OCI-M1 (cell line): ENCODE measurements around the gene WNT9A.

Experiments used
- DNase-seq: peaks from one replicate; lab custom pipeline; 2025; lab: John Stamatoyannopoulos, UW

WNT9A gene

GRCh38 chr1:227924168-227924832 is 23.4 kb downstream of the WNT9A start:
- no peak for DNase-seq

DNA sequence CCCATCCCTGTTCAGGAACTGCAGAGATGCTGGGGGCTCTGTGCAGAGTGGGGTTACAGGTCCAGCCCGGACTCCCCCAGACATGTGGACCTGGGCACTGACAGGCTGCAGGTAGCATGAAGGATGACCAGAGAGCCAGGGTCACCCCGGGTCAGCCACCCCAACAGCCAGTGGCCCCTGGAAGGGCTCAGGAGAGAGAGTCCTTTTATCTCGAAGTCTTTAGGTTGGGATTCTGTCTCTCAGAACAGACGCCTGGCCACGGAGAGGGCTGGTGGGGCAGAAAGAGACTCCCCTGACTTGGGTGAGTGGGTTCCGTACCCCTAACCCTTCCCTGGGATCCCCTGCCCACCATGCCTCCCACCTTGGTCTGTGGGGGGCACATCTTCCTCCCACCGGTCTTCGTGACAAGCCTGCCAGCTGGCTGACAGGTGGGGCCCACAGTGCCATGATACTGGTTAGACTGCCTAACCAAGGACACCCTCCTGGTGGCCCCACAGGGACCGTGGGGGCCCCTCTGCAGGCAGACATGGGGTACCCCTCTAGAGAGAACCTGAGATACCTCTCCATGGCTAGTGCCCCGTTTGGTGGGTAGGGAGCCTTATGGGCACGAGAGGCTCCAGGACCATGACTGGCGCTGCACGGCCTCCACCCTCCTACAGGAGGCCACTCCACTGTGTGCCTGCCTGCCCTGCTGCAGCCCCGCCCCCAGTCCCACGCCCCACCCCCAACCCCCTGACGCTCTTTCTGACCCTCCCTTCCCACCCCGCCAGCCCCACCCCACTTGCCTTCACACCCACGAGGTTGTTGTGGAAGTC is 24.2 kb downstream of the WNT9A start:
- no peak for DNase-seq

GRCh38 chr1:227922501-227923352 is 25.0 kb downstream of the WNT9A start:
- no peak for DNase-seq

DNA sequence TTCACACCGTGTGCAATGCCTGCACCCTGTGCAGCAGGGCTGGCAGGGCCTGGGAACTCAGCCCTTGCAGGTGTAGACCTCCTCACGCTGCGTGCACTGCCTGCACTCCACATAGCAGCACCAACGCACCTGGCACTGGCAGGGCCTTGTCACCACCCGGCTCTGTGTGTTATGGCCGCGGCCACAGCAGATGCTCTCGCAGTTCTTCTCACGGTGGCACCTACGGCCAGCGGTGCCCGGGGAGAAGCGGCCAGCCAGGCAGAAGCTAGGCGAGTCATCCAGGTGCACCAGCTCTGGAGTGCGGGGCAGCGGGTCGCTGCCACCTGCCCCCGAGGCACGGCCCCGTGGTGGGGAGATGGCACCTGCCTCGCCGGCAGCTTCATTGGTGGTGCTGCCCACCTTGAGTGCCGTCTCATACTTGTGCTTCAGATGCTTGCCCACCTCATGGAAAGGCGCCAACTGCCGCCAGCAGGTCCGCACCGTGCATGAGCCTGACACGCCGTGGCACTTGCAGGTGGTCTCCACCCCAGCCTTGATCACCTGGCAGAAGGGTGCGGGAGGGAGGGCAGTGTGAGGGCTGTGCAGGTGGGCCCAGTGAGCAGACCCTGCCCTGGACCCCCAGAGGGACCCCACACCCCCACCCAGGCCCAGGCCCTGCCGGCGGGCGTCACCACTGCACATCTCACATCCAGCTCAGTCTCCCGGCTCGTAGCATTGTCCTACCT is 26.1 kb downstream of the WNT9A start:
- DNase-seq = no peak

DNA sequence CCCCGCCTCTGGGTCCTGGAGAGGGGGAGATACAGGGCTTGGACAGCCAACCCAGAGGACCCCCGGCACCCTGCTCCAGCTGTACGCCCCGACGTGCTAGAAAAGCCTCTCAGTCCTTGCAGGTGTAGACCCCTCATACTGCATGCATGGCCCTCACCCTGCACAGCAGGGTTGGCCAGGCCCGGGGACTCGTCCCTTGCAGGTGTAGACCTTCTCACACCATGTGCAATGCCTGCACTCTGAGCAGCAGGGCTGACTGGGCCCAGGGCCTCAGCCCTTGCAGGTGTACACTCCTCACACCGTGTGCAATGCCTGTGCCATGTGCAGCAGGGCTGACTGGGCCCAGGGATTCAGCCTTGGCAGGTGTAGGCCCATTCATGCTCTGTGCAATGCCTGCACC is 26.8 kb downstream of the WNT9A start:
- DNase-seq = no peak

DNA sequence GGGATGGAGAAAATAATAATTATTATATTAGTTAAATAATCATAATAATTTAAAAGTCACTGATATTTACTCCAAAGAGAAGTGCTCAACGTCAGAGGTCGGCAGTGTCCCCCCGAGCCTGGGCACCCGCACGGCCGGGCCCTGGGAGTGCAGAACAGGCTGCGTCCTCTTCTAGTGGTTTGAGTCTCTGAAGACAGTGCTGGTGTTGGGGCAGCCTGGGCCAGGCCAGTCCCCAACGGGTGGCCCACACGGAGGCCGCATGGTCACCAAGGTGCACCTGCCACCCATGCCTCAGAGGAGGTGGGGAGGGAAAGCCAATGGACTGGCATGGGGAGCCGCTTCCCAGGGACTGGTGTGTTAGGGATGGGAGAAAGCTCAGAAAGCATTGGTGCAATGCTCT is 27.3 kb downstream of the WNT9A start:
- DNase-seq = no peak

DNA sequence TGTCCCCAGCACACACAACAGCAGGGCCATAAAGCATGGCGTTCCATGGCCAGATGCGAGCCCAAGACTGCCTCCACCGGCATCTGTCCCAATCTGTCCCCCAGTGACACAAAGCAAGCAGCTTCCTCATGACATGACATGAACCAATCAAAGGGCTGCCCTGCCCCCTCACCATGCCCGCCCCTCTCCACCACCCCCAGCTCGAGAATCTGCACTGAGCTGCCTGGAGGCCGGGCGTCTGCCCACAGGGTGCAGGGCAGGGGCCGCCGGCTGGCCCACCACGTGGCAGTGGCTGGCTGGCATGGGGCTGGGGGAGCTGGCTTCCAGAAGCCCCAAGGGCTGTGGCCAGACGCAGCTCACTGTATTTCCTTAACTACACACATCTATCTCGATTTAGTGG is 27.8 kb downstream of the WNT9A start:
- DNase-seq = peak; percentile 60

DNA sequence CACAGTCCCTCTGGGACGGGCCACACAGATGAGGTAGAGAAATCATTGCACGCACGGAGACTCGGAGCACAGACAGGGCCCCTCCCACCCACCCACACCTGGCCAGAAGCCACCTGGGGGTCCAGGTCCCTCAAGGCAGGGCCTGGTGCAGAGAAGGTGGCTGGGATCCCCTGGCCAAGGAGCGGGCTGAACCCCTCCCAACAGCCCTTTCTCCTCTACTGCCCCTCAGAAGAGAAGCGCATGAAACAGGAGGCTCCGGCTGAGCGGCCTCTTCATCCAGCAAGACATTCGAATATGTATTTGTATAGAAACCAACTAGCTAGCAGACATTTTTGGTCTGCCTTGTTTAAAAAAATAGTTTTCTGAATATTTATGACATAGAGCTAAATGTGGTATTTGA is 29.0 kb downstream of the WNT9A start:
- no peak for DNase-seq

DNA sequence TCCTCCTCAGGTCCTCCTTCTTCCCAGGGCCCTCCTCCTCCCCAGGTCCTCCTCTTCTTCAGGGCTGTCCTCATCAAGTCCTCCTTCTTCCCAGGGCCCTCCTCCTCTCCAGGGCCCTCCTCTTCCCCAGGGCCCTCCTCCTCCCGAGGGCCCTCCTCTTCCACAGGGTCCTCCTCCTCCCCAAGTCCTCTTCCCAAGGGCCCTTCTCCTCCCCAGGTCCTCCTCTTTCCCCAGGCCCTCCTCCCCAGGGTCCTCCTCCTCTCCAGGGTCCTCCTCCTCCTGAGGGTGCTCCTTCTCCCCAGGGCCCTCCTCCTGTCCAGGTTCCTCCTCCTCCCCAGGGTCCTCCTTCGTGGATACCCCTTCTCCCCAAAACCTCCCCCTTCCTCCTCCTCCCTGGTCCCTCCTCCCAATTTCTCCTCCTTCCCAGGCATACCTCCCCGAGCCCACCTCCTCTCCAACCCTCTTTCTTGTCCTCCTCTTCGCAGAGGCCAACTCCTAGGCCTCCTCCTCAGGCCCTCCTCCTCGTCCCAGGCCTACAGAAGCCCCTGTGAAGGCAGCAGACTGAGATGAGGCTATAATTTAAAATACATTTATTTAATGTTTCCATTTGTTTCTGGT is 29.5 kb downstream of the WNT9A start:
- DNase-seq = no peak

GRCh38 chr1:227917081-227917950 is 30.4 kb downstream of the WNT9A start:
- no peak for DNase-seq

- no peak for DNase-seq
Observed at GRCh38 chr1:227916655-227917054, 31.1 kb downstream of the WNT9A start.

DNA sequence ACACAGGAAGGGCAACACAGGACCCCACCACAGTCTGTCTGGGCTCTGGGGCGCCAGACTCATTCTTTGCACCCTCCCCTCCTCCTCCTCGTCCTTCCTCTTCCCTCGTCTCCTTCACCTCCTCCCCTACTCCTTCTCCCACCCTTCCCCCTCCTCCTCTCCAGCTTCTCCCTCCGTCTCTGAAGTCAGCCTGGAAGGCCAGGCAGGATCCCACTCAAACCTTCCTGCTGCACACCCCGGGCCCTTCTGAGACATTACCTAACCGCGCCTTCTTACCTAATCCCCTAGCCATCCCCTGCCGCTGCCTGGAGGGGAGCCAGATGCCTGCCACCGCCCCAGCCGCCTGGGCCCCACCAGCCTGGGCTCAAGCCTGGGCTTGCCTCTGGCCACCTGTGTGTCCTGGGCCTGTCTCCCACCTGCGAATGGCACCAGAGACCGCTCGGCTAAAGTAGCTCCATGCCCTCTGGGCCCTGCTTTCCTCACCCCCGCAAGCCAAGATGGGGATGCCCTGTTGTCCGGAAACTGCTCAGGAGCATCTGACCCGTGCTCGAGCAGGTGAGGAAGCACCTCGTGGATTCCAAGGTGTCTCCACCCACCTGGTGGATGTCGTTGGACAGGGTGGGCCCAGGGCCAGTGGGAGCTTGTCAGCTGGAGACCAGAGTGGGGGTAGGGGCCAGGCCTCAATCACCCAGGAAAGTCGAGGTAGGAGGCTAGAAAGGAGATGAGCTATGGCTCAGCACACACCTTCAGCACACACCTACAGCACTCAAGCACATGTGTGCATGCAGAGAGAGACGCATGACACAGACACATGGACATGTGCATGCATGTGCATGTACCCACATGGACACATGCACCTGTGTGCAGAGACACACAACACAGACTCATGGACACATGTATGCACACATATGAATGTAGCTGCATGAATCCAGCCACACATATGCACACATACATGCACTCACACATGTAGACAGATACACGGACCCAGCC is 31.9 kb downstream of the WNT9A start:
- no peak for DNase-seq

DNA sequence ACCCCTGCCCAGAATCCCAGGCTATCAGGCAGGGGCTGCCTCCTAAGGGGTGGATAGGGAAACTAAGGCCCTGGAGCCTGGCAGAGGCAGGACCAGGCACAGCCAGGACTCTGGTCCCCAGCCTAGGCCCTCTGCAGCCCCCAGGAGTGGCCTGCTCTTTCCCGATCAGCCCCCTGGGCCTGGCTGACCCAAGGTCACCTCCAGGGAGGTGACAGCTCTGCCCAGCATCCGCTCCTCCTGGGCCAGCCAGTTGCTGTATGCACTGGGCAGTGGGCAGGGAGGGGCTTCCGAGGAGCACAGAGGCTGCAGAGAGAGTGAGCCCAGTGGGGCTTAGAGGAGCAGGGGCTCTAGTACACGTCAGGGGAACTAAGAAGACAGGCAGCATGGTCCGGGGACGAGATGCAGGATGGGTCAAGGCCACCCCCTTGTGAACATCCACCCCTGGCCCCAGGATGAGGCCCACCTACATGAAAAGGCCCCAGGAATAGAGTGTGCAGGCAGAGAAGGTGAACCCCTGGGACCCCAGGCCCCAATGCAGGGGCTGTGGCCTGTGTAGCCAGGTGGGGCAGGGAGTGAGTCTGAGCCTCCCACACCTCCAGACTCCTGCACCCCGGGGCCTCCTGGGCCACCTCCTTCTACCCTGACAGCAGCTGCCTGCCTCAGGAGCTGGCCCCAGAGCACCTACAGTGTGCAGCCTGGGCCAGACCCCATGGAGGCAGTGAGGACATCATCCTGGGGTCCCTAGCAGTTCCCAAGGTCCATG is 32.8 kb downstream of the WNT9A start:
- no peak for DNase-seq

DNA sequence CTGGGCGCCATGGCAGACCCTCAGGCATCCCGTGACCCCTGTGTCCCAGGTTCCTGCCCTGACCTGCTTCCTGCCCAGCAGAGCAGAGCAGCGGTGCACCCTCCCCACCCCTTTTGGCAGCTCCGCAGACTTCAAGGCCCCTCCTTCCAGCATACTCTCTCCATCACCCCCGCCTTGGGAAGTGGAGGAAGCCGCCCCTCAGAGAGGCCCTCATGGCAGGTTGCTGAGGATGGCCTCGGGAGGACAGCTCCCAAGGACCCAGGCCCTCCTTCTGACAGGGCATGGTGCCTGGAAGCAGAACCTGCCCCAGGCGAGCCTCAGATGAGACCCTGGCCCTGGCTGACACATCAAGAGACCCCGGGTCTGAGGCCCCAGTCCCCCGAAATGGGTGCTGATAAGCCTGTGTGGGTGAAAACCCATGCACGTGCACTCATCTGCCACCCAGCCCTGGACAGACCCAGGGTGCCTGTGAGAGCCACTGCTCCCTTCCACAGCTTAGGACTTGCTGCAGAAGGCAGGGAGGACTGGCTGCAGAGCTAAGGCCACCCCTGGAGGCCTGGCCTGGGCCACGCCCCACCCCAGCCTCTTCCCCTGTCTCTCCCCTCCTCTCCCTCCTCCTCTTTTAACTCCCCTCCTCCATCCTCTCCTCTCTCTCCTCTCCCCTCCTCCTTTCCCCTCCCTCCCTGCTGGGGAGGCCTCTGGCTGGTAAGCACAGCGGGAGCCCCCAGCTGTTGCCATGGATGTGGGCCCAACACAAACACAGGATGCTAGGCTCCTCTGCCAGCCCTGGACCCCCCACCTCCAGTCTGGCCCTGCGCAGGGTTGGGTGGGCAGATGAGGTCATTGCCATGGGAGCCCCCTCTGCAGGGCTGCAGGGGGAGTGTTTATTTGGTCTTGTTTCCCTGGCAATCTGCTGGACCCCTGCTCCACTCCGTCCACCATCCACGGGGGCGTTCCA is 33.7 kb downstream of the WNT9A start:
- DNase-seq = no peak

GRCh38 chr1:227913396-227913763 is 34.4 kb downstream of the WNT9A start:
- no peak for DNase-seq

GRCh38 chr1:227912866-227913265 is 34.9 kb downstream of the WNT9A start:
- no peak for DNase-seq

GRCh38 chr1:227911376-227911775 is 36.4 kb downstream of the WNT9A start:
- DNase-seq = no peak
